ENCODE results near the gene TSSK3.

The TSSK3 gene

GRCh38 chr1:32333251-32333963 is 28.9 kb upstream of the TSSK3 start:
- Histone ChIP-seq H3K4me1 (ENCODE audit: control insufficient read depth, insufficient read depth, low read length, unreplicated experiment) (peaks cover 20% of the 10 kb centered on the region), H3K27me3 (ENCODE audit: insufficient read depth, low read length) (no peaks in the 10 kb centered on the region), H3K4me3 (ENCODE audit: low read depth, low read length) (no peak overlapping the region), H3K27ac (ENCODE audit: low read depth, low read length) (no peak overlapping the region), H3K36me3 (ENCODE audit: insufficient read depth, low read length) (peaks cover 17% of the 10 kb centered on the region; the same call in 1 of the 2 replicates), H3K79me2 (ENCODE audit: control insufficient read depth, insufficient read depth, low read length, unreplicated experiment) (peaks cover 2% of the 10 kb centered on the region), H2AFZ (ENCODE audit: low read length, unreplicated experiment) (no peak overlapping the region)

DNA sequence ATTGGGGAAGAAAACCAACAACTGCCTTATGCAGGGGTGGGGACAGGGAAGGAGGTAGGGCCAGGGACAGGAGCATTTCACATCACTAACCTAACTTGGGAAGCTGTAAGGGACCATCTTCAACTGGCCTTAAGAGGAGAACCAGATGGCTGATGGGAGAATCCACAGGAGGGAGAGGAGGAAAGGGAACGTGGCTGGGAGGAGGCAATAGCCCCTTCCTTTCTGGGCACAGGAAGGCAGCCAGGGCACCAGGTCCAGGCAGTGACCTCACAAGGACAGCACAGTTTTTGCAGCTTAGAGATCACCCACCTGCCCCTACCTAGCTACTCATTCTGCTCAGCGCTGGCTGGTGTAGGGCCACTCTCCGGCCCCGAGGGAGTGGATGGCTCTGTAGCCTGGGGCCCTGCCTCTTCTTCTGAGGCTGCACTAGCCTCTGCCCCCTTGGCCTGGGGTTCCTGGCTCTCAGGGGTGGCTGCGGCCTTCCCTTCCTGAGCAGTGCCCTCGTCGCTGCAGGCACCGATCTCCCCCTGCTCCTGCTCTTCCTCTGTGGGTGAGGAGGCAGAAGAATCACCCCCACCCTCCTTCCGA is 28.0 kb upstream of the TSSK3 start:
- Histone ChIP-seq H3K27me3 (ENCODE audit: insufficient read depth, low read length) (no peaks in the 10 kb centered on the region), H3K4me1 (ENCODE audit: control insufficient read depth, insufficient read depth, low read length, unreplicated experiment) (peaks cover 20% of the 10 kb centered on the region), H3K36me3 (ENCODE audit: insufficient read depth, low read length) (peaks cover 16% of the 10 kb centered on the region; the same call in 1 of the 2 replicates), H2AFZ (ENCODE audit: low read length, unreplicated experiment) (no peak overlapping the region), H3K79me2 (ENCODE audit: control insufficient read depth, insufficient read depth, low read length, unreplicated experiment) (peaks cover 2% of the 10 kb centered on the region), H3K27ac (ENCODE audit: low read depth, low read length) (no peak overlapping the region), H3K4me3 (ENCODE audit: low read depth, low read length) (peak overlapping the region; percentile 89)

GRCh38 chr1:32334864-32335534 is 27.3 kb upstream of the TSSK3 start:
- peaks cover 2% of the 10 kb centered on the region for H3K79me2 ChIP-seq (ENCODE audit: control insufficient read depth, insufficient read depth, low read length, unreplicated experiment)
- H3K27ac ChIP-seq (ENCODE audit: low read depth, low read length) = no peak overlapping the region
- peaks cover 10% of the 10 kb centered on the region; the same call in 1 of the 2 replicates for H3K36me3 ChIP-seq (ENCODE audit: insufficient read depth, low read length)
- H3K4me3 ChIP-seq (ENCODE audit: low read depth, low read length) = peak overlapping the region; percentile 89
- H2AFZ ChIP-seq (ENCODE audit: low read length, unreplicated experiment) = no peak overlapping the region
- peaks cover 24% of the 10 kb centered on the region for H3K4me1 ChIP-seq (ENCODE audit: control insufficient read depth, insufficient read depth, low read length, unreplicated experiment)
- no peaks in the 10 kb centered on the region for H3K27me3 ChIP-seq (ENCODE audit: insufficient read depth, low read length)

GRCh38 chr1:32335535-32335789 is 26.9 kb upstream of the TSSK3 start:
- Histone ChIP-seq H3K79me2 (ENCODE audit: control insufficient read depth, insufficient read depth, low read length, unreplicated experiment) (peaks cover 2% of the 10 kb centered on the region), H3K4me1 (ENCODE audit: control insufficient read depth, insufficient read depth, low read length, unreplicated experiment) (peaks cover 25% of the 10 kb centered on the region), H2AFZ (ENCODE audit: low read length, unreplicated experiment) (no peak overlapping the region), H3K36me3 (ENCODE audit: insufficient read depth, low read length) (peaks cover 10% of the 10 kb centered on the region; the same call in 1 of the 2 replicates), H3K4me3 (ENCODE audit: low read depth, low read length) (peak overlapping the region; percentile 89), H3K27me3 (ENCODE audit: insufficient read depth, low read length) (no peaks in the 10 kb centered on the region), H3K27ac (ENCODE audit: low read depth, low read length) (no peak overlapping the region)

DNA sequence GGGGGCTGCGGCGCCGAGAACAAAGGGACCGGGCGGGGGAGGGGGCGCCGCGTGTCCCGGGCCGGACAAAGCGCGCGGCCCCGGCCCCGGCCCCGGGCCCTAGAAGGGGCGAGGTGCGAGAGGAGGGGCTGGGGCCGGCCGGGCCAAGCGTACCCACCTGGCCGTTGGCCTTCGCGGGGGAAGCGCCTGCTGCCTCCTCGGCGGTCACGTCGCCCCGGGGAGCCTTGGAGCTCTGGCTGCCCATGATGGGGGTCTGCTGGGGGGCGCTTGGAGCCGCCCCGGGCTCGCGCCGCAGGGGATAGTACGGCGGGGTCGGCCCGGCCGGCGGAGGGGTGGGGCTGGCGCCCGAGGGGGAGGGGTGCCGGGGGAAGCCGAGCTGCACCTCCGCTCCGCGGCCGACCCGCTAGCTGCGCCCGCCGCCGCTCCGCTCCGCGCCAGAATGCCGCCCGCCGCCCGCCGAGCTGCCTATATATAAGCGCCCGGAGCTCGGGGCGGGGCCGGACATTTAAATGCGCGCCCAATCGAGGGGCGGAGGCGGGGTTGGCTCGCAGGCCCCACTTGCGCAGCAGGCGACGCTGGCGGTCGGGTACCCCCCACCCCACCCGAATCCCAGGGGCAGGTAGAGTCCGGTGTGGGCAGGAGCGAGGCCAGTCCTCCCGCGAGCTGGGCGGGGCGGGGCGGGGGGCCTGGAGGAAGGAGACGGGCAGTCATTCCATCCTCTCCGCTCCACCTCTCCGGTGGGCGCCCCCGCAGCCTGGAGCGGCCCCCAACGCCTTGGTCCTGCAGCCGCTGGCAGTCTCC is 26.3 kb upstream of the TSSK3 start, which contains the start of gene MARCKSL1:
TSS of gene MARCKSL1 (minus strand) at position 444 of the 801 bp plus-strand sequence. CDS start at position 244, 200 bp downstream.
- peak within 1 kb of the TSS; percentile 89 for H3K4me3 ChIP-seq (ENCODE audit: low read depth, low read length)
- H2AFZ ChIP-seq (ENCODE audit: low read length, unreplicated experiment) = no peak within 1 kb of the TSS
- H3K27ac ChIP-seq (ENCODE audit: low read depth, low read length) = no peak within 1 kb of the TSS
- H3K4me1 ChIP-seq (ENCODE audit: control insufficient read depth, insufficient read depth, low read length, unreplicated experiment) = peaks cover 25% of the 10 kb centered on the region
- peaks cover 2% of the 10 kb centered on the region for H3K79me2 ChIP-seq (ENCODE audit: control insufficient read depth, insufficient read depth, low read length, unreplicated experiment)
- peaks cover 10% of the 10 kb centered on the region; the same call in 1 of the 2 replicates for H3K36me3 ChIP-seq (ENCODE audit: insufficient read depth, low read length)
- H3K27me3 ChIP-seq (ENCODE audit: insufficient read depth, low read length) = no peaks in the 10 kb centered on the region

- Histone ChIP-seq H3K27ac (ENCODE audit: low read depth, low read length) (no peak overlapping the region), H3K4me1 (ENCODE audit: control insufficient read depth, insufficient read depth, low read length, unreplicated experiment) (peaks cover 25% of the 10 kb centered on the region), H2AFZ (ENCODE audit: low read length, unreplicated experiment) (no peak overlapping the region), H3K79me2 (ENCODE audit: control insufficient read depth, insufficient read depth, low read length, unreplicated experiment) (peaks cover 2% of the 10 kb centered on the region), H3K36me3 (ENCODE audit: insufficient read depth, low read length) (peaks cover 10% of the 10 kb centered on the region; the same call in 1 of the 2 replicates), H3K4me3 (ENCODE audit: low read depth, low read length) (peak overlapping the region; percentile 89), H3K27me3 (ENCODE audit: insufficient read depth, low read length) (no peaks in the 10 kb centered on the region)
These were observed 25.8 kb upstream of the TSSK3 start for GRCh38 chr1:32336591-32336932.

- Histone ChIP-seq H3K27ac (ENCODE audit: low read depth, low read length) (no peak overlapping the region), H2AFZ (ENCODE audit: low read length, unreplicated experiment) (no peak overlapping the region), H3K4me3 (ENCODE audit: low read depth, low read length) (no peak overlapping the region), H3K4me1 (ENCODE audit: control insufficient read depth, insufficient read depth, low read length, unreplicated experiment) (peaks cover 25% of the 10 kb centered on the region), H3K36me3 (ENCODE audit: insufficient read depth, low read length) (peaks cover 10% of the 10 kb centered on the region; the same call in 1 of the 2 replicates), H3K27me3 (ENCODE audit: insufficient read depth, low read length) (no peaks in the 10 kb centered on the region), H3K79me2 (ENCODE audit: control insufficient read depth, insufficient read depth, low read length, unreplicated experiment) (peaks cover 2% of the 10 kb centered on the region)
These were observed 25.2 kb upstream of the TSSK3 start for GRCh38 chr1:32336963-32337675.

DNA sequence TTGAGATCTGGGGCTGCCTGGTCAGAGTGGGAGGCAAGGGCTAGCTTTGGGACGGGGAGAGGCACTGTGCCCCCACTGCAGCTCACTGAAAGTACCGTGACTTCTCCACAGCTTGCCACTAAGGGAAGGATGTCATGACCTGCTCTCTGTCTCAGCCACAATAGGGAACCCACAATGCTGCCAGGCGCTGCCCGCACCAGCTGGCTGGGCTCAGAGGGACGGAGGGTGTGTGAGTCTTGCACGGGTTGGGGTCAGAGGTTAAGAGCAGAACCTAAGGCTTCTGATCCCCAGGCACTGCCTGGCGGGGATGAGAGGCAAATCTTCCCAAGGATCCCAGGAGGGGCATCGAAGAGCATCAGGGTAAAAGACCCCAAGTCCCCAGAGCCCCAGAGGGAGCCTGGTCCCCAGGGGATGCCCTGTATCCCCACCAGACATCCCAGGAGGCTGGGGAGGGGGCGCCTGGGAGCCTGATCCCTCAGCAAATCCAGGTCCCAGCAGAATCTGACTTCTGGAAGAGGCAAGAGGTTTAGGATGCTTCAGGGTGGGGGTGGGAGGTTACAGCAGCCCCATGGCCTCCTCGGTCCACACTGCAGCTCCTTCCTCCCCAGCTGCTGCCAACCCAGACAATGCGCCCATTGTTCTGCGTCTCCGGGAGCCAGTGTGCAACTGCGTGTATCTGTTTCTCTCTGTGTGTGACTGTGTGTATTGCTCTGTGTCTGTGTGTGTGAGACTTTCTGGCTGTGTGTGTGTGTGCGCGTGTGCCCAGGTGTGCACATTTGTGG is 24.3 kb upstream of the TSSK3 start:
- peaks cover 2% of the 10 kb centered on the region for H3K79me2 ChIP-seq (ENCODE audit: control insufficient read depth, insufficient read depth, low read length, unreplicated experiment)
- no peak overlapping the region for H3K27ac ChIP-seq (ENCODE audit: low read depth, low read length)
- no peak overlapping the region for H3K4me3 ChIP-seq (ENCODE audit: low read depth, low read length)
- no peak overlapping the region for H2AFZ ChIP-seq (ENCODE audit: low read length, unreplicated experiment)
- H3K4me1 ChIP-seq (ENCODE audit: control insufficient read depth, insufficient read depth, low read length, unreplicated experiment) = peaks cover 25% of the 10 kb centered on the region
- H3K27me3 ChIP-seq (ENCODE audit: insufficient read depth, low read length) = no peaks in the 10 kb centered on the region
- H3K36me3 ChIP-seq (ENCODE audit: insufficient read depth, low read length) = peaks cover 6% of the 10 kb centered on the region; the same call in 1 of the 2 replicates

DNA sequence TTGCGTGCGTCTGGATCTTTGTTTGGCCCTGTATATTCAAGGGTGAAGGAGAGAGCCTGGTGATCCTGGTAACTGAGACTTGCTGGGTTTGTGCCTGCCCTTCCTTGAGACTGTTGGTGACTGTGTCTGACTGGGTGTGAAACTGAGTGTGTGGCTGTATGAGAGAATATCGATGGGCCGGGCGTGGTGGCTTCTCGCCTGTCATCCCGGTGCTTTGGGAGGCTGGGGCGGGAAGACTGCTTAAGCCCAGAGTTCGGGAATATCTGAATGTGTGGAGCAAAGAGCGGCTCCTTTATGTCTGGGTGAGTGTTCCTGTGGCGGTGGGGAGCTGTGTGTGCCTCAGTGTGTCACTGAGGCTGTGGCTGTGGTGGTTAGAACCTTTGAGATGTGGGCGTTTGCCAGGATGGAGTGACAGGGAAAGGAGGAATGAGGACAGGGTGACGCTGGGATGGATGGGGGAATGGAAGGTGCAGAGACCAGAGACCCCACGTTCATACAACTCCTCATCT is 23.6 kb upstream of the TSSK3 start:
- no peak overlapping the region for H3K27ac ChIP-seq (ENCODE audit: low read depth, low read length)

More for the DNA sequence above, 23.6 kb upstream of the TSSK3 start:
- H2AFZ ChIP-seq (ENCODE audit: low read length, unreplicated experiment) = no peak overlapping the region
- H3K36me3 ChIP-seq (ENCODE audit: insufficient read depth, low read length) = no peaks in the 10 kb centered on the region
- H3K27me3 ChIP-seq (ENCODE audit: insufficient read depth, low read length) = no peaks in the 10 kb centered on the region
- peaks cover 25% of the 10 kb centered on the region for H3K4me1 ChIP-seq (ENCODE audit: control insufficient read depth, insufficient read depth, low read length, unreplicated experiment)
- no peak overlapping the region for H3K4me3 ChIP-seq (ENCODE audit: low read depth, low read length)
- peaks cover 2% of the 10 kb centered on the region for H3K79me2 ChIP-seq (ENCODE audit: control insufficient read depth, insufficient read depth, low read length, unreplicated experiment)

All from ACC112 (cell line).